HEK293 (cell line): ENCODE measurements around the gene CASQ2.

ENCODE experiments used
- CTCF ChIA-PET: fragments of 350-600 bp; formaldehyde crosslinking; extraction: SDS; loops from one replicate; lab custom pipeline; 2021; ENCODE audit warnings: antibody characterized with exemption; lab: Yijun Ruan, JAX
- POLR2A ChIA-PET: fragments of 300-600 bp; formaldehyde crosslinking; extraction: SDS; loops from one replicate; lab custom pipeline; 2020; ENCODE audit warnings: antibody characterized with exemption, inconsistent platforms; lab: Yijun Ruan, JAX
- H3K27ac ChIP-seq: fragments of 200-500 bp; sonication (Bioruptor generic); 2 replicates; pipeline ENCODE4 v1.5.1; 2014; ENCODE audit warnings: low read depth, low read length, control low read depth, inconsistent platforms; ENCODE audit errors: extremely low read depth
- H3K36me3 ChIP-seq, 2 experiments: fragments of 200-500 bp in 1 of 2; sonication (Bioruptor generic) in 1 of 2; 1 replicate in 1 of 2; 2 replicates in 1 of 2; pipeline ENCODE4 v1.5.1; 2014 to 2017; ENCODE audit warnings: inconsistent platforms in 2 of 2, low read length in 2 of 2; ENCODE audit not compliant: control insufficient read depth in 2 of 2, insufficient read depth in 1 of 2
- H3K4me1 ChIP-seq: fragments of 200-500 bp; sonication (Bioruptor generic); 2 replicates; pipeline ENCODE4 v1.5.1; 2014; ENCODE audit warnings: mild to moderate bottlenecking, low read length, inconsistent platforms; ENCODE audit not compliant: control insufficient read depth, insufficient read depth
- H3K4me3 ChIP-seq: 2 replicates; pipeline ENCODE4 v1.5.1; 2011; ENCODE audit warnings: low read depth, mild to moderate bottlenecking, control low read depth, low read length, moderate library complexity
- H3K9me3 ChIP-seq: fragments of 200-500 bp; sonication (Bioruptor generic); 2 replicates; pipeline ENCODE4 v1.5.1; 2014; ENCODE audit warnings: low read depth, low read length, inconsistent platforms; ENCODE audit not compliant: control insufficient read depth, insufficient read depth
- FEZF1 ChIP-seq: fragments of 450-650 bp; formaldehyde crosslinking; IDR thresholded peaks from 2 replicates; pipeline ENCODE4 v1.5.1; 2016; ENCODE audit warnings: missing biosample characterization, missing genetic modification characterization
- KLF8 ChIP-seq: fragments of 450-650 bp; formaldehyde crosslinking; IDR thresholded peaks from 2 replicates; pipeline ENCODE4 v1.5.1; 2016; ENCODE audit warnings: missing biosample characterization, missing genetic modification characterization
- REPIN1 ChIP-seq: fragments of 450-650 bp; formaldehyde crosslinking; IDR thresholded peaks from 2 replicates; pipeline ENCODE4 v1.5.1; 2017; ENCODE audit warnings: missing biosample characterization, missing genetic modification characterization, low read depth
- SCRT2 ChIP-seq: fragments of 450-650 bp; formaldehyde crosslinking; IDR thresholded peaks from 2 replicates; pipeline ENCODE4 v1.5.1; 2016; ENCODE audit warnings: missing biosample characterization, missing genetic modification characterization
- TCF7L2 ChIP-seq: IDR thresholded peaks from 2 replicates; pipeline ENCODE4 v1.6.1; 2011; ENCODE audit warnings: low read depth, mild to moderate bottlenecking, inconsistent platforms, low read length, moderate library complexity, borderline replicate concordance
- ZEB2 ChIP-seq: fragments of 450-650 bp; formaldehyde crosslinking; IDR thresholded peaks from 2 replicates; pipeline ENCODE4 v1.5.1; 2016; ENCODE audit warnings: missing biosample characterization, missing genetic modification characterization
- ZNF133 ChIP-seq: fragments of 450-650 bp; formaldehyde crosslinking; IDR thresholded peaks from 2 replicates; pipeline ENCODE4 v1.5.1; 2016; ENCODE audit warnings: missing biosample characterization, missing genetic modification characterization
- ZNF2 ChIP-seq: fragments of 450-650 bp; formaldehyde crosslinking; IDR thresholded peaks from 2 replicates; pipeline ENCODE4 v1.5.1; 2016; ENCODE audit warnings: missing biosample characterization, missing genetic modification characterization
- ZNF211 ChIP-seq: fragments of 450-650 bp; formaldehyde crosslinking; IDR thresholded peaks from 2 replicates; pipeline ENCODE4 v1.5.1; 2016; ENCODE audit warnings: low read depth, missing biosample characterization, missing genetic modification characterization
- ZNF24 ChIP-seq: fragments of 450-650 bp; formaldehyde crosslinking; IDR thresholded peaks from 2 replicates; pipeline ENCODE4 v1.5.1; 2016; ENCODE audit warnings: missing biosample characterization, missing genetic modification characterization
- ZNF292 ChIP-seq: fragments of 450-650 bp; formaldehyde crosslinking; IDR thresholded peaks from 2 replicates; pipeline ENCODE4 v1.5.1; 2016; ENCODE audit warnings: low read depth, missing biosample characterization, missing genetic modification characterization, borderline replicate concordance
- ZNF311 ChIP-seq: fragments of 450-650 bp; formaldehyde crosslinking; IDR thresholded peaks from 2 replicates; pipeline ENCODE4 v1.5.1; 2017; ENCODE audit warnings: missing biosample characterization, missing genetic modification characterization, borderline replicate concordance
- ZNF391 ChIP-seq: fragments of 450-650 bp; formaldehyde crosslinking; IDR thresholded peaks from 2 replicates; pipeline ENCODE4 v1.5.1; 2016; ENCODE audit warnings: low read depth, missing biosample characterization, missing genetic modification characterization, borderline replicate concordance
- ZNF555 ChIP-seq: fragments of 450-650 bp; formaldehyde crosslinking; conservative IDR thresholded peaks from 2 replicates; pipeline ENCODE4 v1.5.1; 2017; ENCODE audit warnings: missing biosample characterization, mild to moderate bottlenecking, missing genetic modification characterization, inconsistent platforms
- ZNF558 ChIP-seq: fragments of 450-650 bp; formaldehyde crosslinking; IDR thresholded peaks from 2 replicates; pipeline ENCODE4 v1.5.1; 2016; ENCODE audit warnings: missing biosample characterization, missing genetic modification characterization
- ZNF610 ChIP-seq: fragments of 450-650 bp; formaldehyde crosslinking; IDR thresholded peaks from 2 replicates; pipeline ENCODE4 v1.5.1; 2016; ENCODE audit warnings: missing biosample characterization, missing genetic modification characterization, borderline replicate concordance
- ZNF776 ChIP-seq: fragments of 450-650 bp; formaldehyde crosslinking; IDR thresholded peaks from 2 replicates; pipeline ENCODE4 v1.5.0; 2017; ENCODE audit warnings: missing biosample characterization, missing genetic modification characterization, borderline replicate concordance
- ZNF777 ChIP-seq: fragments of 450-650 bp; formaldehyde crosslinking; IDR thresholded peaks from 2 replicates; pipeline ENCODE4 v1.5.1; 2017; ENCODE audit warnings: missing biosample characterization, missing genetic modification characterization, borderline replicate concordance
- TF ChIP-seq, protein P1 (sequence below): fragments of 450-650 bp; formaldehyde crosslinking; optimal IDR thresholded peaks from 2 replicates; pipeline ENCODE3; 2016; ENCODE audit warnings: missing biosample characterization, mild to moderate bottlenecking, missing genetic modification characterization
- TF ChIP-seq, protein P2 (sequence below): fragments of 450-650 bp; formaldehyde crosslinking; IDR thresholded peaks from 2 replicates; pipeline ENCODE4 v1.5.1; 2016; ENCODE audit warnings: missing biosample characterization, missing genetic modification characterization
- TF ChIP-seq, protein P3 (sequence below): fragments of 450-650 bp; formaldehyde crosslinking; IDR thresholded peaks from 2 replicates; pipeline ENCODE4 v1.5.1; 2016; ENCODE audit warnings: missing biosample characterization, missing genetic modification characterization
- TF ChIP-seq, protein P4 (sequence below): IDR thresholded peaks from 2 replicates; pipeline ENCODE4 v1.6.1; 2011; ENCODE audit warnings: mild to moderate bottlenecking, low read depth, low read length, borderline replicate concordance

Gene CASQ2

DNA sequence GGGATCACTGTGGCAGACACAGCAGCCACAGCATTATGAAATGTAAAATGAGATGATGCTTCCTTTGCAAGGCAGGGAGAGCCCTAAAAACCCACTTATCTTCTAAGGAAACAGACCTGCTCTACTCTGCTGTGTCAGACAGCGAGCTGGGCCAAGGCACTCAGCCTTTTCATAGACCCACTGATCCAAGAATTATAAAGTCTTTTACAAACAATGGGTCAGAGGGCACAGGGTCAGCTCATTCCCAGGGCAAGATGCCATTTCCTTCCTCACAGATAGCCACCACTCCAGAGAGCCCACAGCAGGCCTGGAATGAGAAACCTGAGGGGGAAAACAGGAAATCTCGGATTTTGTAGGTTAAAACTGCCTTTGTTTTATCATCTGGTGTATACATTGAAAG is 42.9 kb downstream of the CASQ2 start:
- Histone ChIP-seq H3K27ac (no peak overlapping the region), H3K4me1 (no peaks in the 10 kb centered on the region), H3K4me3 (no peak overlapping the region), H3K9me3 (no peaks in the 10 kb centered on the region), H3K36me3 (no peaks in the 10 kb centered on the region)
- TF ChIP-seq ZNF211 (tag by site-specific recombination) (no peak), ZNF24 (tag by site-specific recombination) (no peak), ZNF776 (tag by site-specific recombination) (no peak), ZNF292 (tag by site-specific recombination) (no peak), ZNF555 (no peak), SCRT2 (tag by site-specific recombination) (no peak), ZNF610 (no peak), TCF7L2 (no peak), ZNF777 (tag by site-specific recombination) (no peak), KLF8 (no peak), FEZF1 (tag by site-specific recombination) (no peak), ZNF558 (tag by site-specific recombination) (no peak), REPIN1 (tag by site-specific recombination) (no peak), ZNF2 (tag by site-specific recombination) (no peak), ZEB2 (tag by site-specific recombination) (no peak)
- TF ChIP-seq, protein P1, sequence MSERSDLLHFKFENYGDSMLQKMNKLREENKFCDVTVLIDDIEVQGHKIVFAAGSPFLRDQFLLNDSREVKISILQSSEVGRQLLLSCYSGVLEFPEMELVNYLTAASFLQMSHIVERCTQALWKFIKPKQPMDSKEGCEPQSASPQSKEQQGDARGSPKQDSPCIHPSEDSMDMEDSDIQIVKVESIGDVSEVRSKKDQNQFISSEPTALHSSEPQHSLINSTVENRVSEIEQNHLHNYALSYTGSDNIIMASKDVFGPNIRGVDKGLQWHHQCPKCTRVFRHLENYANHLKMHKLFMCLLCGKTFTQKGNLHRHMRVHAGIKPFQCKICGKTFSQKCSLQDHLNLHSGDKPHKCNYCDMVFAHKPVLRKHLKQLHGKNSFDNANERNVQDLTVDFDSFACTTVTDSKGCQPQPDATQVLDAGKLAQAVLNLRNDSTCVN: no peak
- TF ChIP-seq, protein P2, sequence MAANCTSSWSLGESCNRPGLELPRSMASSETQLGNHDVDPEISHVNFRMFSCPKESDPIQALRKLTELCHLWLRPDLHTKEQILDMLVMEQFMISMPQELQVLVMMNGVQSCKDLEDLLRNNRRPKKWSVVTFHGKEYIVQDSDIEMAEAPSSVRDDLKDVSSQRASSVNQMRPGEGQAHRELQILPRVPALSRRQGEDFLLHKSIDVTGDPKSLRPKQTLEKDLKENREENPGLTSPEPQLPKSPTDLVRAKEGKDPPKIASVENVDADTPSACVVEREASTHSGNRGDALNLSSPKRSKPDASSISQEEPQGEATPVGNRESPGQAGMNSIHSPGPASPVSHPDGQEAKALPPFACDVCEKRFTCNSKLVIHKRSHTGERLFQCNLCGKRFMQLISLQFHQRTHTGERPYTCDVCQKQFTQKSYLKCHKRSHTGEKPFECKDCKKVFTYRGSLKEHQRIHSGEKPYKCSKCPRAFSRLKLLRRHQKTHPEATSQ: no peak
- TF ChIP-seq, protein P3, sequence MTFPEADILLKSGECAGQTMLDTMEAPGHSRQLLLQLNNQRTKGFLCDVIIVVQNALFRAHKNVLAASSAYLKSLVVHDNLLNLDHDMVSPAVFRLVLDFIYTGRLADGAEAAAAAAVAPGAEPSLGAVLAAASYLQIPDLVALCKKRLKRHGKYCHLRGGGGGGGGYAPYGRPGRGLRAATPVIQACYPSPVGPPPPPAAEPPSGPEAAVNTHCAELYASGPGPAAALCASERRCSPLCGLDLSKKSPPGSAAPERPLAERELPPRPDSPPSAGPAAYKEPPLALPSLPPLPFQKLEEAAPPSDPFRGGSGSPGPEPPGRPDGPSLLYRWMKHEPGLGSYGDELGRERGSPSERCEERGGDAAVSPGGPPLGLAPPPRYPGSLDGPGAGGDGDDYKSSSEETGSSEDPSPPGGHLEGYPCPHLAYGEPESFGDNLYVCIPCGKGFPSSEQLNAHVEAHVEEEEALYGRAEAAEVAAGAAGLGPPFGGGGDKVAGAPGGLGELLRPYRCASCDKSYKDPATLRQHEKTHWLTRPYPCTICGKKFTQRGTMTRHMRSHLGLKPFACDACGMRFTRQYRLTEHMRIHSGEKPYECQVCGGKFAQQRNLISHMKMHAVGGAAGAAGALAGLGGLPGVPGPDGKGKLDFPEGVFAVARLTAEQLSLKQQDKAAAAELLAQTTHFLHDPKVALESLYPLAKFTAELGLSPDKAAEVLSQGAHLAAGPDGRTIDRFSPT (tag by site-specific recombination): no peak
- TF ChIP-seq, protein P4, sequence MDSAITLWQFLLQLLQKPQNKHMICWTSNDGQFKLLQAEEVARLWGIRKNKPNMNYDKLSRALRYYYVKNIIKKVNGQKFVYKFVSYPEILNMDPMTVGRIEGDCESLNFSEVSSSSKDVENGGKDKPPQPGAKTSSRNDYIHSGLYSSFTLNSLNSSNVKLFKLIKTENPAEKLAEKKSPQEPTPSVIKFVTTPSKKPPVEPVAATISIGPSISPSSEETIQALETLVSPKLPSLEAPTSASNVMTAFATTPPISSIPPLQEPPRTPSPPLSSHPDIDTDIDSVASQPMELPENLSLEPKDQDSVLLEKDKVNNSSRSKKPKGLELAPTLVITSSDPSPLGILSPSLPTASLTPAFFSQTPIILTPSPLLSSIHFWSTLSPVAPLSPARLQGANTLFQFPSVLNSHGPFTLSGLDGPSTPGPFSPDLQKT: no peak
- ChIA-PET CTCF (interaction anchor here (2.3 kb wide), 1 partner anchor 18 kb away, joined by 12 read pairs; no protein-coding TSS in a partner anchor), POLR2A (no interaction called here)

DNA sequence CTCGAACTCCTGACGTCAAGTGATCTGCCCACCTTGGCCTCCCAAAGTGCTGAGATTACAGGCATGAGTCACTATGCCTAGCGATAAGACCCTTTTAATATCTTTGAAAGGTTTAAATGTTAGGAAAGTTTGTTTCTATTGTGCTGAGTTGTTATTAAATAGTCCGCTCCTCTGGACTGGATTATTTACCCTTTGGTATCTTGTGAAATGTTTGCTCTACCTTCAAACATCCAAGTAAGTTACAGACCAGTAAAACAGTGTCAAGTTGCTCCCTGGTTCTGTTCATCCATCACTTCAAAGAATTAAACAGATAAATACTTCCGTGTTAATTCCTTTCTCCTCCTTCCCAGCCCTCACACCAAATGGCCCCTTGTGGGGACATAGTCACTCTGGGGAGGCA is 44.8 kb downstream of the CASQ2 start:
- Histone ChIP-seq H3K36me3 (no peaks in the 10 kb centered on the region), H3K27ac (no peak overlapping the region), H3K4me1 (no peaks in the 10 kb centered on the region), H3K9me3 (no peaks in the 10 kb centered on the region), H3K4me3 (no peak overlapping the region)
- ChIA-PET CTCF (interaction anchor here (2.3 kb wide), 1 partner anchor 16 kb away, joined by 12 read pairs; no protein-coding TSS in a partner anchor), POLR2A (no interaction called here)
- TF ChIP-seq ZNF391 (no peak), ZNF133 (no peak), ZNF311 (tag by site-specific recombination) (no peak)
